ACC112 (cell line): ENCODE measurements around the gene C19orf38.
"Not testable (repeated sequence)": the region's sequence is repeated elsewhere in the genome, so short reads cannot be mapped to it uniquely, and the experiment has no call there.

Experiments used
- H2AFZ ChIP-seq: fragments of 200-600 bp; sonication (generic); one replicate; pipeline ENCODE4 v1.6.0; 2017; ENCODE audit warnings: antibody characterized with exemption, low read length; ENCODE audit not compliant: unreplicated experiment
- H3K27ac ChIP-seq: fragments of 200-600 bp; sonication (generic); 2 replicates; pipeline ENCODE4 v1.5.1; 2014; ENCODE audit warnings: low read depth, mild to moderate bottlenecking, antibody characterized with exemption, low read length, moderate library complexity
- H3K27me3 ChIP-seq: fragments of 200-600 bp; sonication (generic); 2 replicates; pipeline ENCODE4 v1.6.1; 2014; ENCODE audit warnings: mild to moderate bottlenecking, antibody characterized with exemption, low read length, moderate library complexity, mixed read lengths; ENCODE audit not compliant: insufficient read depth
- H3K36me3 ChIP-seq: fragments of 200-600 bp; sonication (generic); 2 replicates; pipeline ENCODE4 v1.6.1; 2016; ENCODE audit warnings: mild to moderate bottlenecking, antibody characterized with exemption, low read length, moderate library complexity, mixed read lengths; ENCODE audit not compliant: insufficient read depth
- H3K4me1 ChIP-seq: fragments of 200-600 bp; sonication (generic); one replicate; pipeline ENCODE4 v1.6.1; 2016; ENCODE audit warnings: low read length, mixed read lengths; ENCODE audit not compliant: insufficient read depth, unreplicated experiment, control insufficient read depth
- H3K4me3 ChIP-seq: fragments of 200-600 bp; sonication (generic); 2 replicates; pipeline ENCODE4 v1.5.1; 2014; ENCODE audit warnings: mild to moderate bottlenecking, low read depth, low read length
- H3K79me2 ChIP-seq: fragments of 200-600 bp; sonication (generic); one replicate; pipeline ENCODE4 v1.6.0; 2016; ENCODE audit warnings: low read length; ENCODE audit not compliant: control insufficient read depth, unreplicated experiment, insufficient read depth

Gene C19orf38

GRCh38 chr19:10852098-10852800 is 4.0 kb downstream of the C19orf38 start:
- Histone ChIP-seq H2AFZ (no peak overlapping the region), H3K27me3 (no peaks in the 10 kb centered on the region), H3K4me1 (no peaks in the 10 kb centered on the region), H3K4me3 (no peak overlapping the region), H3K79me2 (no peaks in the 10 kb centered on the region), H3K36me3 (no peaks in the 10 kb centered on the region), H3K27ac (no peak overlapping the region)

GRCh38 chr19:10852941-10853340 is 4.7 kb downstream of the C19orf38 start:
- Histone ChIP-seq H3K27me3 (no peaks in the 10 kb centered on the region), H3K27ac (no peak overlapping the region), H3K36me3 (no peaks in the 10 kb centered on the region), H3K4me3 (no peak overlapping the region), H3K4me1 (no peaks in the 10 kb centered on the region), H2AFZ (no peak overlapping the region), H3K79me2 (no peaks in the 10 kb centered on the region)

- H3K27me3 ChIP-seq, result no peaks in the 10 kb centered on the region
- H3K4me3 ChIP-seq, result no peak overlapping the region
Measured at GRCh38 chr19:10854350-10855089, 6.3 kb downstream of the C19orf38 start.

GRCh38 chr19:10855879-10856522 is 7.8 kb downstream of the C19orf38 start:
- H3K4me1 ChIP-seq, result no peaks in the 10 kb centered on the region
- no peak overlapping the region for H3K27ac ChIP-seq
- no peaks in the 10 kb centered on the region for H3K36me3 ChIP-seq
- H2AFZ ChIP-seq, result no peak overlapping the region
- H3K27me3 ChIP-seq, result no peaks in the 10 kb centered on the region
- H3K4me3 ChIP-seq, result no peak overlapping the region
- H3K79me2 ChIP-seq, result no peaks in the 10 kb centered on the region

More at GRCh38 chr19:10854350-10855089, 6.3 kb downstream of the C19orf38 start:
- Histone ChIP-seq H3K4me1 (no peaks in the 10 kb centered on the region), H3K36me3 (no peaks in the 10 kb centered on the region), H3K79me2 (no peaks in the 10 kb centered on the region), H3K27ac (no peak overlapping the region), H2AFZ (no peak overlapping the region)

- H3K27ac ChIP-seq, result not testable (repeated sequence)
Measured at GRCh38 chr19:10856899-10857298, 8.7 kb downstream of the C19orf38 start.

GRCh38 chr19:10858204-10858828 is 10.1 kb downstream of the C19orf38 start:
- Histone ChIP-seq H3K79me2 (no peaks in the 10 kb centered on the region), H3K4me3 (no peak overlapping the region), H3K36me3 (no peaks in the 10 kb centered on the region), H2AFZ (no peak overlapping the region), H3K4me1 (peaks cover 3% of the 10 kb centered on the region), H3K27ac (no peak overlapping the region), H3K27me3 (no peaks in the 10 kb centered on the region)

More at GRCh38 chr19:10856899-10857298, 8.7 kb downstream of the C19orf38 start:
- not testable (repeated sequence) for H3K36me3 ChIP-seq, H3K4me1 ChIP-seq, H3K4me3 ChIP-seq, H2AFZ ChIP-seq, H3K27me3 ChIP-seq, H3K79me2 ChIP-seq

GRCh38 chr19:10861103-10861651 is 13.0 kb downstream of the C19orf38 start:
- H2AFZ ChIP-seq, result no peak overlapping the region

GRCh38 chr19:10862561-10863106 is 14.4 kb downstream of the C19orf38 start:
- Histone ChIP-seq H3K79me2 (no peaks in the 10 kb centered on the region), H3K27ac (no peak overlapping the region), H3K4me3 (no peak overlapping the region), H2AFZ (no peak overlapping the region), H3K27me3 (no peaks in the 10 kb centered on the region), H3K36me3 (no peaks in the 10 kb centered on the region), H3K4me1 (peaks cover 8% of the 10 kb centered on the region)

More at GRCh38 chr19:10861103-10861651, 13.0 kb downstream of the C19orf38 start:
- H3K4me1 ChIP-seq, result peaks cover 8% of the 10 kb centered on the region
- H3K27me3 ChIP-seq, result no peaks in the 10 kb centered on the region
- no peaks in the 10 kb centered on the region for H3K36me3 ChIP-seq
- no peak overlapping the region for H3K4me3 ChIP-seq
- H3K27ac ChIP-seq, result no peak overlapping the region
- H3K79me2 ChIP-seq, result no peaks in the 10 kb centered on the region

- H3K4me1 ChIP-seq, result peaks cover 8% of the 10 kb centered on the region
- H3K79me2 ChIP-seq, result no peaks in the 10 kb centered on the region
- no peak overlapping the region for H3K4me3 ChIP-seq
- H3K36me3 ChIP-seq, result no peaks in the 10 kb centered on the region
- 0 out of 2 replicates have a peak overlapping the region, but pooled peaks have one; percentile 23 for H3K27ac ChIP-seq
- no peaks in the 10 kb centered on the region for H3K27me3 ChIP-seq
- peak overlapping the region; percentile 23 for H2AFZ ChIP-seq
Measured at GRCh38 chr19:10863107-10863717, 15.0 kb downstream of the C19orf38 start.

GRCh38 chr19:10864538-10864899 is 16.3 kb downstream of the C19orf38 start:
- H2AFZ ChIP-seq, result peak overlapping the region; percentile 32
- H3K27me3 ChIP-seq, result no peaks in the 10 kb centered on the region
- H3K4me1 ChIP-seq, result peaks cover 8% of the 10 kb centered on the region
- H3K36me3 ChIP-seq, result no peaks in the 10 kb centered on the region
- no peak overlapping the region for H3K4me3 ChIP-seq
- H3K79me2 ChIP-seq, result no peaks in the 10 kb centered on the region
- H3K27ac ChIP-seq, result no peak overlapping the region
